GM21723 (cell line): Measurements from ENCODE around the gene GMPR.

Source experiments
- ATAC-seq: cut with Tn5 transposase; IDR thresholded peaks from one replicate; pipeline ENCODE4 v1.9.1; 2021; ENCODE audit warnings: mild to moderate bottlenecking, moderate library complexity; ENCODE audit not compliant: unreplicated experiment

The GMPR gene

GRCh38 chr6:16296061-16296670 is 57.8 kb downstream of the GMPR start:
- ATAC-seq: no peak

GRCh38 chr6:16299861-16300260 is 61.5 kb downstream of the GMPR start:
- ATAC-seq: no peak

- peak; percentile 35 for ATAC-seq
These were observed 63.1 kb downstream of the GMPR start for GRCh38 chr6:16301511-16301910.

GRCh38 chr6:16302721-16303552 is 64.5 kb downstream of the GMPR start:
- no peak for ATAC-seq

- ATAC-seq: peak; percentile 92
These were observed 66.9 kb downstream of the GMPR start for GRCh38 chr6:16305246-16305725.

- peak; percentile 32 for ATAC-seq
These were observed 67.4 kb downstream of the GMPR start for GRCh38 chr6:16305788-16306187.

GRCh38 chr6:16306334-16306733 is 67.9 kb downstream of the GMPR start:
- ATAC-seq: no peak

GRCh38 chr6:16311763-16312162 is 73.4 kb downstream of the GMPR start:
- ATAC-seq: no peak

GRCh38 chr6:16313732-16314131 is 75.3 kb downstream of the GMPR start:
- ATAC-seq: no peak

GRCh38 chr6:16314296-16314695 is 75.9 kb downstream of the GMPR start:
- ATAC-seq: no peak

- no peak for ATAC-seq
These were observed 78.4 kb downstream of the GMPR start for GRCh38 chr6:16316741-16317251.

- ATAC-seq: no peak
These were observed 80.2 kb downstream of the GMPR start for GRCh38 chr6:16318538-16318937.

GRCh38 chr6:16318953-16319720 is 80.8 kb downstream of the GMPR start:
- ATAC-seq: no peak

GRCh38 chr6:16319813-16320532 is 81.6 kb downstream of the GMPR start:
- ATAC-seq: peak; percentile 67

GRCh38 chr6:16320533-16321340 is 82.3 kb downstream of the GMPR start:
- ATAC-seq: no peak

- ATAC-seq: no peak
These were observed 82.9 kb downstream of the GMPR start for GRCh38 chr6:16321341-16321710.

GRCh38 chr6:16321826-16322225 is 83.4 kb downstream of the GMPR start:
- no peak for ATAC-seq

- peak; percentile 78 for ATAC-seq
These were observed 84.4 kb downstream of the GMPR start for GRCh38 chr6:16322666-16323312.

GRCh38 chr6:16324184-16324583 is 85.8 kb downstream of the GMPR start:
- ATAC-seq: no peak
